ENCODE data around the gene PPP2R3B. TPM values are rescaled to one million over a fixed set of nuclear protein-coding genes. Genes with fewer than 3 reads are reported as not detected.
A peak's percentile ranks its signal among the peaks of the same experiment; 100 is the strongest.

Gene PPP2R3B
- total and polyA plus RNA-seq, 7 experiments from 2014 or later = 7.3 to 53.5 (median 30.0) TPM

GRCh38 chrX:367349-367748 is 19.4 kb downstream of the PPP2R3B start:
- no peak overlapping the region for H3K4me3 Mint-ChIP-seq

GRCh38 chrX:363621-364375 is 22.9 kb downstream of the PPP2R3B start:
- Mint-ChIP-seq H3K27ac (no peak overlapping the region), H3K4me1 (peaks cover 0 to 10% (median 6%) of the 10 kb centered on the region in 7 donors), H3K4me3 (no peak overlapping the region), H3K27me3 (no peaks in the 10 kb centered on the region), H3K36me3 (peaks cover 0 to 42% (median 28%) of the 10 kb centered on the region in 5 donors), H3K9me3 (peaks cover 0 to 27% (median 9%) of the 10 kb centered on the region in 11 donors)
- ATAC-seq (no peak), DNase-seq (no peak)
- CTCF ChIA-PET = no interaction called here
- intact Hi-C loops (cut with micrococcal nuclease) = no loop called here
- POLR2A ChIA-PET = no interaction called here
- Histone ChIP-seq H3K27me3 (ENCODE audit: control insufficient read depth in 2 of 2, insufficient read depth in 2 of 2, low read length in 2 of 2) (no peaks in the 10 kb centered on the region), H3K4me1 (ENCODE audit: control insufficient read depth in 2 of 2, insufficient read depth in 2 of 2, low read length in 2 of 2) (no peaks in the 10 kb centered on the region), H3K4me3 (ENCODE audit: low read length) (no peak overlapping the region), H3K27ac (ENCODE audit: low read depth, low read length) (no peak overlapping the region), H3K36me3 (ENCODE audit: control insufficient read depth in 2 of 3, insufficient read depth in 3 of 3, low read length in 3 of 3) (peaks cover 0 to 15% (median 0%) of the 10 kb centered on the region in 3 experiments), H3K9me3 (ENCODE audit: control insufficient read depth in 2 of 3, low read length in 3 of 3) (peaks cover 0 to 27% (median 4%) of the 10 kb centered on the region in 3 experiments)

More at GRCh38 chrX:367349-367748, 19.4 kb downstream of the PPP2R3B start:
- Histone ChIP-seq H3K4me1 (ENCODE audit: control insufficient read depth in 2 of 2, insufficient read depth in 2 of 2, low read length in 2 of 2) (no peaks in the 10 kb centered on the region), H3K27me3 (ENCODE audit: control insufficient read depth in 2 of 2, insufficient read depth in 2 of 2, low read length in 2 of 2) (no peaks in the 10 kb centered on the region), H3K36me3 (ENCODE audit: control insufficient read depth in 2 of 3, insufficient read depth in 3 of 3, low read length in 3 of 3) (no peaks in the 10 kb centered on the region), H3K27ac (ENCODE audit: low read depth, low read length) (no peak overlapping the region), H3K4me3 (ENCODE audit: low read length) (no peak overlapping the region), H3K9me3 (ENCODE audit: control insufficient read depth in 2 of 3, low read length in 3 of 3) (no peaks in the 10 kb centered on the region)
- intact Hi-C loops (cut with micrococcal nuclease) = no loop called here
- Mint-ChIP-seq H3K27me3 (peaks cover 9 to 21% (median 13%) of the 10 kb centered on the region in 5 donors), H3K9me3 (peaks cover 0 to 10% (median under 1%) of the 10 kb centered on the region in 11 donors), H3K27ac (no peak overlapping the region), H3K36me3 (peaks cover 0 to 21% (median 10%) of the 10 kb centered on the region in 5 donors), H3K4me1 (peaks cover 6 to 24% (median 17%) of the 10 kb centered on the region in 7 donors)
- ATAC-seq = no peak
- ChIA-PET POLR2A (no interaction called here), CTCF (no interaction called here)
- DNase-seq = no peak

GRCh38 chrX:362937-363620 is 23.6 kb downstream of the PPP2R3B start:
- Mint-ChIP-seq H3K27ac (no peak overlapping the region), H3K36me3 (peaks cover 0 to 46% (median 28%) of the 10 kb centered on the region in 5 donors), H3K4me1 (peaks cover 0 to 10% (median 6%) of the 10 kb centered on the region in 7 donors), H3K27me3 (no peaks in the 10 kb centered on the region), H3K9me3 (peaks cover 0 to 29% (median 11%) of the 10 kb centered on the region in 11 donors), H3K4me3 (no peak overlapping the region)
- Histone ChIP-seq H3K4me1 (ENCODE audit: control insufficient read depth in 2 of 2, insufficient read depth in 2 of 2, low read length in 2 of 2) (peaks cover 0 to 1% of the 10 kb centered on the region in 2 donors), H3K9me3 (ENCODE audit: control insufficient read depth in 2 of 3, low read length in 3 of 3) (peaks cover 0 to 32% (median 4%) of the 10 kb centered on the region in 3 experiments), H3K27ac (ENCODE audit: low read depth, low read length) (no peak overlapping the region), H3K27me3 (ENCODE audit: control insufficient read depth in 2 of 2, insufficient read depth in 2 of 2, low read length in 2 of 2) (no peaks in the 10 kb centered on the region), H3K36me3 (ENCODE audit: control insufficient read depth in 2 of 3, insufficient read depth in 3 of 3, low read length in 3 of 3) (peaks cover 0 to 15% (median 0%) of the 10 kb centered on the region in 3 experiments), H3K4me3 (ENCODE audit: low read length) (no peak overlapping the region)
- no peak for ATAC-seq
- CTCF ChIA-PET = no interaction called here
- intact Hi-C loops (cut with micrococcal nuclease) = no loop called here
- no peak for DNase-seq
- POLR2A ChIA-PET = no interaction called here

GRCh38 chrX:362351-362750 is 24.4 kb downstream of the PPP2R3B start:
- H3K4me3 Mint-ChIP-seq = peak overlapping the region in 1 of 10 donors; percentile 23
- no peak for ATAC-seq
- H3K4me3 ChIP-seq (ENCODE audit: low read length) = no peak overlapping the region
- peak overlapping the region in 1 of 9 donors; percentile 41 for H3K27ac Mint-ChIP-seq
- no peak for DNase-seq
- CTCF ChIA-PET = no interaction called here
- H3K27ac ChIP-seq (ENCODE audit: low read depth, low read length) = no peak overlapping the region
- peaks cover 5 to 53% (median 29%) of the 10 kb centered on the region in 5 donors for H3K36me3 Mint-ChIP-seq
- intact Hi-C loops (cut with micrococcal nuclease) = no loop called here
- no peaks in the 10 kb centered on the region for H3K27me3 ChIP-seq (ENCODE audit: control insufficient read depth in 2 of 2, insufficient read depth in 2 of 2, low read length in 2 of 2)
- peaks cover 0 to 35% (median 4%) of the 10 kb centered on the region in 3 experiments for H3K9me3 ChIP-seq (ENCODE audit: control insufficient read depth in 2 of 3, low read length in 3 of 3)
- H3K36me3 ChIP-seq (ENCODE audit: control insufficient read depth in 2 of 3, insufficient read depth in 3 of 3, low read length in 3 of 3) = peaks cover 0 to 15% (median 0%) of the 10 kb centered on the region in 3 experiments
- no peaks in the 10 kb centered on the region for H3K27me3 Mint-ChIP-seq
- peaks cover 6 to 14% (median 8%) of the 10 kb centered on the region in 7 donors for H3K4me1 Mint-ChIP-seq
- POLR2A ChIA-PET = no interaction called here
- peaks cover 0 to 36% (median 17%) of the 10 kb centered on the region in 11 donors for H3K9me3 Mint-ChIP-seq
- peaks cover 0 to 9% of the 10 kb centered on the region in 2 donors for H3K4me1 ChIP-seq (ENCODE audit: control insufficient read depth in 2 of 2, insufficient read depth in 2 of 2, low read length in 2 of 2)

GRCh38 chrX:361231-362145 is 25.2 kb downstream of the PPP2R3B start:
- Mint-ChIP-seq H3K9me3 (peaks cover 0 to 39% (median 19%) of the 10 kb centered on the region in 11 donors), H3K27me3 (no peaks in the 10 kb centered on the region), H3K27ac (peak overlapping the region in 1 of 9 donors; percentile 70), H3K4me1 (peaks cover 14 to 22% (median 15%) of the 10 kb centered on the region in 7 donors), H3K36me3 (peaks cover 5 to 58% (median 33%) of the 10 kb centered on the region in 5 donors), H3K4me3 (no peak overlapping the region)
- Histone ChIP-seq H3K9me3 (ENCODE audit: control insufficient read depth in 2 of 3, low read length in 3 of 3) (peaks cover 0 to 35% (median 4%) of the 10 kb centered on the region in 3 experiments), H3K4me3 (ENCODE audit: low read length) (no peak overlapping the region), H3K4me1 (ENCODE audit: control insufficient read depth in 2 of 2, insufficient read depth in 2 of 2, low read length in 2 of 2) (peaks cover 0 to 17% of the 10 kb centered on the region in 2 donors), H3K27me3 (ENCODE audit: control insufficient read depth in 2 of 2, insufficient read depth in 2 of 2, low read length in 2 of 2) (no peaks in the 10 kb centered on the region), H3K27ac (ENCODE audit: low read depth, low read length) (no peak overlapping the region), H3K36me3 (ENCODE audit: control insufficient read depth in 2 of 3, insufficient read depth in 3 of 3, low read length in 3 of 3) (peaks cover 0 to 15% (median 0%) of the 10 kb centered on the region in 3 experiments)
- DNase-seq (no peak), ATAC-seq (no peak)
- POLR2A ChIA-PET = no interaction called here
- intact Hi-C loops (cut with micrococcal nuclease) = no loop called here
- CTCF ChIA-PET = no interaction called here

GRCh38 chrX:360496-361150 is 26.1 kb downstream of the PPP2R3B start:
- ChIA-PET CTCF (no interaction called here), POLR2A (no interaction called here)
- peaks cover 0 to 35% (median 4%) of the 10 kb centered on the region in 3 experiments for H3K9me3 ChIP-seq (ENCODE audit: control insufficient read depth in 2 of 3, low read length in 3 of 3)
- H3K9me3 Mint-ChIP-seq = peaks cover 0 to 39% (median 19%) of the 10 kb centered on the region in 11 donors
- DNase-seq (no peak), ATAC-seq (no peak)
- no peaks in the 10 kb centered on the region for H3K27me3 Mint-ChIP-seq
- no peak overlapping the region for H3K27ac Mint-ChIP-seq
- peaks cover 0 to 15% (median 0%) of the 10 kb centered on the region in 3 experiments for H3K36me3 ChIP-seq (ENCODE audit: control insufficient read depth in 2 of 3, insufficient read depth in 3 of 3, low read length in 3 of 3)
- intact Hi-C loops (cut with micrococcal nuclease) = no loop called here
- H3K27ac ChIP-seq (ENCODE audit: low read depth, low read length) = no peak overlapping the region
- no peak overlapping the region for H3K4me3 Mint-ChIP-seq
- peaks cover 0 to 19% of the 10 kb centered on the region in 2 donors for H3K4me1 ChIP-seq (ENCODE audit: control insufficient read depth in 2 of 2, insufficient read depth in 2 of 2, low read length in 2 of 2)
- no peak overlapping the region for H3K4me3 ChIP-seq (ENCODE audit: low read length)
- H3K27me3 ChIP-seq (ENCODE audit: control insufficient read depth in 2 of 2, insufficient read depth in 2 of 2, low read length in 2 of 2) = no peaks in the 10 kb centered on the region
- peaks cover 16 to 27% (median 21%) of the 10 kb centered on the region in 7 donors for H3K4me1 Mint-ChIP-seq
- peaks cover 5 to 62% (median 36%) of the 10 kb centered on the region in 5 donors for H3K36me3 Mint-ChIP-seq

Measured in naive thymus-derived CD4-positive, alpha-beta T cell (primary cell).